BLaER1 treated with 17β-estradiol and CSF1 and Interleukin-3, amounts not matched to agents 10 nM and 100 nM (cell line): ENCODE measurements around the gene TTC12.

ENCODE experiments used
- H3K27ac ChIP-seq, 11 experiments: shearing (Covaris generic); formaldehyde crosslinking; 2 replicates each; pipeline ENCODE4 v1.8.1; 2022
- H3K27me3 ChIP-seq, 11 experiments: shearing (Covaris generic); formaldehyde crosslinking; 2 replicates each; pipeline ENCODE4 v1.8.1; 2022
- H3K36me3 ChIP-seq, 11 experiments: shearing (Covaris generic); formaldehyde crosslinking; 2 replicates each; pipeline ENCODE4 v1.8.1; 2022
- H3K4me1 ChIP-seq, 10 experiments: shearing (Covaris generic); formaldehyde crosslinking; 2 replicates each; pipeline ENCODE4 v1.8.1; 2022
- H3K4me2 ChIP-seq, 11 experiments: shearing (Covaris generic); formaldehyde crosslinking; 2 replicates each; pipeline ENCODE4 v1.8.1; 2022
- H3K4me3 ChIP-seq, 10 experiments: shearing (Covaris generic); formaldehyde crosslinking; 2 replicates each; pipeline ENCODE4 v1.8.1; 2022
- H3K9ac ChIP-seq, 11 experiments: shearing (Covaris generic); formaldehyde crosslinking; 2 replicates each; pipeline ENCODE4 v1.8.1; 2022
- H3K9me3 ChIP-seq, 11 experiments: shearing (Covaris generic); formaldehyde crosslinking; replicated peaks in 1 of 11; 2 replicates each; pipeline ENCODE4 v1.8.1; 2022
- H4K20me1 ChIP-seq, 11 experiments: shearing (Covaris generic); formaldehyde crosslinking; 2 replicates each; pipeline ENCODE4 v1.8.1; 2022
- Cebpa-rat ChIP-seq, 11 experiments: shearing (Covaris generic); IDR thresholded peaks; 2 replicates each; pipeline ENCODE4 v1.8.1; 2022

Gene TTC12

GRCh38 chr11:113375402-113375801 lies 61.0 kb downstream of the TTC12 start:
- Histone ChIP-seq H3K9me3 (no peaks in the 10 kb centered on the region), H3K27me3 (no peaks in the 10 kb centered on the region), H3K27ac (peak overlapping the region in 2 of 11 experiments; percentile 9 to 42; a peak in 3 of 22 replicates), H4K20me1 (no peaks in the 10 kb centered on the region), H3K9ac (no peak overlapping the region), H3K36me3 (no peaks in the 10 kb centered on the region), H3K4me3 (no peak overlapping the region), H3K4me1 (peaks cover 0 to 6% (median 0%) of the 10 kb centered on the region in 10 experiments; a peak in 1 of 20 replicates), H3K4me2 (0 out of 22 replicates have a peak overlapping the region, but pooled peaks of 1 of the 11 experiments have one; percentile 5)
- no peak for TF ChIP-seq Cebpa-rat (IDR thresholded peaks at IDR 0.05)

GRCh38 chr11:113376156-113376555 lies 61.8 kb downstream of the TTC12 start:
- peak overlapping the region in 2 of 11 experiments; percentile 9 to 42; a peak in 4 of 22 replicates for H3K27ac ChIP-seq
- H3K4me1 ChIP-seq = peaks cover 0 to 6% (median 0%) of the 10 kb centered on the region in 10 experiments; a peak in 1 of 20 replicates
- no peaks in the 10 kb centered on the region for H3K36me3 ChIP-seq
- H3K27me3 ChIP-seq = no peaks in the 10 kb centered on the region
- H3K9me3 ChIP-seq = 0 out of 22 replicates have a peak, but pooled peaks cover 0 to 5% (median 0%) of the 10 kb centered on the region in 11 experiments
- no peak overlapping the region for H3K4me3 ChIP-seq
- H3K9ac ChIP-seq = no peak overlapping the region
- H4K20me1 ChIP-seq = no peaks in the 10 kb centered on the region
- TF ChIP-seq Cebpa-rat (IDR thresholded peaks at IDR 0.05) = no peak
- 0 out of 22 replicates have a peak overlapping the region, but pooled peaks of 1 of the 11 experiments have one; percentile 5 for H3K4me2 ChIP-seq

- H4K20me1 ChIP-seq = no peaks in the 10 kb centered on the region
- 0 out of 22 replicates have a peak, but pooled peaks cover 0 to 5% (median 0%) of the 10 kb centered on the region in 11 experiments for H3K9me3 ChIP-seq
- H3K4me2 ChIP-seq = no peak overlapping the region
- H3K9ac ChIP-seq = no peak overlapping the region
- no peak for TF ChIP-seq Cebpa-rat (IDR thresholded peaks at IDR 0.05)
- no peak overlapping the region for H3K4me3 ChIP-seq
- H3K36me3 ChIP-seq = no peaks in the 10 kb centered on the region
- peaks cover 0 to 6% (median 0%) of the 10 kb centered on the region in 10 experiments; a peak in 1 of 20 replicates for H3K4me1 ChIP-seq
- no peaks in the 10 kb centered on the region for H3K27me3 ChIP-seq
- no peak overlapping the region for H3K27ac ChIP-seq
Measured at GRCh38 chr11:113377681-113378412, 63.5 kb downstream of the TTC12 start.

- no peak overlapping the region for H3K4me3 ChIP-seq
- TF ChIP-seq Cebpa-rat (IDR thresholded peaks at IDR 0.05) = no peak
Measured at GRCh38 chr11:113378692-113379091, 64.3 kb downstream of the TTC12 start.

GRCh38 chr11:113382121-113382520 lies 67.7 kb downstream of the TTC12 start:
- H3K9ac ChIP-seq = no peak overlapping the region
- H4K20me1 ChIP-seq = no peaks in the 10 kb centered on the region
- H3K36me3 ChIP-seq = no peaks in the 10 kb centered on the region
- TF ChIP-seq Cebpa-rat (IDR thresholded peaks at IDR 0.05) = no peak
- H3K4me1 ChIP-seq = no peaks in the 10 kb centered on the region
- H3K27me3 ChIP-seq = no peaks in the 10 kb centered on the region
- H3K9me3 ChIP-seq = 0 out of 22 replicates have a peak, but pooled peaks cover 0 to 5% (median 0%) of the 10 kb centered on the region in 11 experiments
- no peak overlapping the region for H3K27ac ChIP-seq
- no peak overlapping the region for H3K4me2 ChIP-seq
- H3K4me3 ChIP-seq = no peak overlapping the region

More at GRCh38 chr11:113378692-113379091, 64.3 kb downstream of the TTC12 start:
- H3K4me2 ChIP-seq = no peak overlapping the region
- H4K20me1 ChIP-seq = no peaks in the 10 kb centered on the region
- H3K9ac ChIP-seq = no peak overlapping the region
- no peaks in the 10 kb centered on the region for H3K27me3 ChIP-seq
- H3K4me1 ChIP-seq = peaks cover 0 to 6% (median 0%) of the 10 kb centered on the region in 10 experiments; a peak in 1 of 20 replicates
- H3K36me3 ChIP-seq = no peaks in the 10 kb centered on the region
- H3K27ac ChIP-seq = no peak overlapping the region
- H3K9me3 ChIP-seq = 0 out of 22 replicates have a peak, but pooled peaks cover 0 to 5% (median 0%) of the 10 kb centered on the region in 11 experiments

GRCh38 chr11:113384551-113384950 lies 70.2 kb downstream of the TTC12 start:
- H4K20me1 ChIP-seq = no peaks in the 10 kb centered on the region
- H3K27me3 ChIP-seq = no peaks in the 10 kb centered on the region
- H3K9me3 ChIP-seq = peaks cover 0 to 12% (median 6%) of the 10 kb centered on the region in 11 experiments; a peak in 4 of 22 replicates
- H3K27ac ChIP-seq = no peak overlapping the region
- no peak for TF ChIP-seq Cebpa-rat (IDR thresholded peaks at IDR 0.05)
- no peaks in the 10 kb centered on the region for H3K36me3 ChIP-seq
- no peak overlapping the region for H3K4me3 ChIP-seq
- H3K4me2 ChIP-seq = no peak overlapping the region
- H3K4me1 ChIP-seq = no peaks in the 10 kb centered on the region
- no peak overlapping the region for H3K9ac ChIP-seq

GRCh38 chr11:113385749-113386148 lies 71.4 kb downstream of the TTC12 start:
- H3K4me2 ChIP-seq = no peak overlapping the region
- TF ChIP-seq Cebpa-rat (IDR thresholded peaks at IDR 0.05) = no peak
- no peak overlapping the region for H3K4me3 ChIP-seq
- no peaks in the 10 kb centered on the region for H3K27me3 ChIP-seq
- H3K36me3 ChIP-seq = no peaks in the 10 kb centered on the region
- no peak overlapping the region for H3K27ac ChIP-seq
- H3K4me1 ChIP-seq = no peaks in the 10 kb centered on the region
- H3K9me3 ChIP-seq = peaks cover 0 to 12% (median 6%) of the 10 kb centered on the region in 11 experiments; a peak in 4 of 22 replicates
- H4K20me1 ChIP-seq = no peaks in the 10 kb centered on the region
- H3K9ac ChIP-seq = no peak overlapping the region

GRCh38 chr11:113386866-113387265 lies 72.5 kb downstream of the TTC12 start:
- Histone ChIP-seq H3K27ac (no peak overlapping the region), H3K4me1 (no peaks in the 10 kb centered on the region), H3K4me2 (no peak overlapping the region), H3K9me3 (peaks cover 0 to 12% (median 5%) of the 10 kb centered on the region in 11 experiments; a peak in 4 of 22 replicates), H3K9ac (no peak overlapping the region), H4K20me1 (no peaks in the 10 kb centered on the region), H3K36me3 (no peaks in the 10 kb centered on the region), H3K4me3 (no peak overlapping the region), H3K27me3 (no peaks in the 10 kb centered on the region)
- TF ChIP-seq Cebpa-rat (IDR thresholded peaks at IDR 0.05) = no peak

- Histone ChIP-seq H3K9me3 (peaks cover 0 to 12% (median 5%) of the 10 kb centered on the region in 11 experiments; a peak in 4 of 22 replicates), H3K36me3 (no peaks in the 10 kb centered on the region), H3K4me3 (no peak within 1 kb of the TSS), H4K20me1 (no peaks in the 10 kb centered on the region), H3K27ac (no peak within 1 kb of the TSS), H3K4me1 (no peaks in the 10 kb centered on the region), H3K27me3 (no peaks in the 10 kb centered on the region), H3K4me2 (no peak within 1 kb of the TSS), H3K9ac (no peak within 1 kb of the TSS)
- no peak for TF ChIP-seq Cebpa-rat (IDR thresholded peaks at IDR 0.05)
Measured at GRCh38 chr11:113387605-113388211, 73.3 kb downstream of the TTC12 start, which contains the start of gene ANKK1. TSS of gene ANKK1 (plus strand) at chr11:113387779. CDS start at chr11:113387885, 106 bp downstream.
